Measurements from ENCODE around the gene VEPH1. TPM values are rescaled to one million over a fixed set of nuclear protein-coding genes. Genes with fewer than 3 reads are reported as not detected.

VEPH1 gene
- polyA plus RNA-seq, 1 of the 3 experiments (the other 2 are of a cell fraction) = 6.0 TPM

DNA sequence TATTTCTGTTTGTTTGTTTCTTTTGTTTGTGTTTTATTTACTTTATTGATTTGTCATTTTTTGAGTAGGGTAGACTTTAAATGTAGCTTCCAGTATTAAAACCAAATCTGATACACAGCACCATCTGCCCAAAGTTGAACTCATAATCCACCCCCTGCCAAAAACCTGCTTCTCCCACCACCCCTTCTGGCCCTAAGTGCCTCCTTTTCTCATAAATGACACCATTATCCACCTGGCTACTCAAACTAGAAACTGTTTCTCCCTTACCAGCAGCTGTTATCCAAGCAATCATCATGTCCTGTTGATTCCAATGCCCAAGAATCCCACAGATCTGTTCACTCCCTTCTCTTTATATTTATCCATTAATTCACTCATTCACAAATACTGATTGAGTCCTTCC is 88.4 kb downstream of the VEPH1 start (continued):
- TF ChIP-seq, protein P1, sequence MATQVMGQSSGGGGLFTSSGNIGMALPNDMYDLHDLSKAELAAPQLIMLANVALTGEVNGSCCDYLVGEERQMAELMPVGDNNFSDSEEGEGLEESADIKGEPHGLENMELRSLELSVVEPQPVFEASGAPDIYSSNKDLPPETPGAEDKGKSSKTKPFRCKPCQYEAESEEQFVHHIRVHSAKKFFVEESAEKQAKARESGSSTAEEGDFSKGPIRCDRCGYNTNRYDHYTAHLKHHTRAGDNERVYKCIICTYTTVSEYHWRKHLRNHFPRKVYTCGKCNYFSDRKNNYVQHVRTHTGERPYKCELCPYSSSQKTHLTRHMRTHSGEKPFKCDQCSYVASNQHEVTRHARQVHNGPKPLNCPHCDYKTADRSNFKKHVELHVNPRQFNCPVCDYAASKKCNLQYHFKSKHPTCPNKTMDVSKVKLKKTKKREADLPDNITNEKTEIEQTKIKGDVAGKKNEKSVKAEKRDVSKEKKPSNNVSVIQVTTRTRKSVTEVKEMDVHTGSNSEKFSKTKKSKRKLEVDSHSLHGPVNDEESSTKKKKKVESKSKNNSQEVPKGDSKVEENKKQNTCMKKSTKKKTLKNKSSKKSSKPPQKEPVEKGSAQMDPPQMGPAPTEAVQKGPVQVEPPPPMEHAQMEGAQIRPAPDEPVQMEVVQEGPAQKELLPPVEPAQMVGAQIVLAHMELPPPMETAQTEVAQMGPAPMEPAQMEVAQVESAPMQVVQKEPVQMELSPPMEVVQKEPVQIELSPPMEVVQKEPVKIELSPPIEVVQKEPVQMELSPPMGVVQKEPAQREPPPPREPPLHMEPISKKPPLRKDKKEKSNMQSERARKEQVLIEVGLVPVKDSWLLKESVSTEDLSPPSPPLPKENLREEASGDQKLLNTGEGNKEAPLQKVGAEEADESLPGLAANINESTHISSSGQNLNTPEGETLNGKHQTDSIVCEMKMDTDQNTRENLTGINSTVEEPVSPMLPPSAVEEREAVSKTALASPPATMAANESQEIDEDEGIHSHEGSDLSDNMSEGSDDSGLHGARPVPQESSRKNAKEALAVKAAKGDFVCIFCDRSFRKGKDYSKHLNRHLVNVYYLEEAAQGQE (IDR thresholded peaks at IDR 0.05; ENCODE audit: low read depth, low read length) = no peak
- TF ChIP-seq RAD21 (IDR thresholded peaks at IDR 0.05; ENCODE audit: low read length) = no peak
- TF ChIP-seq, protein P2, sequence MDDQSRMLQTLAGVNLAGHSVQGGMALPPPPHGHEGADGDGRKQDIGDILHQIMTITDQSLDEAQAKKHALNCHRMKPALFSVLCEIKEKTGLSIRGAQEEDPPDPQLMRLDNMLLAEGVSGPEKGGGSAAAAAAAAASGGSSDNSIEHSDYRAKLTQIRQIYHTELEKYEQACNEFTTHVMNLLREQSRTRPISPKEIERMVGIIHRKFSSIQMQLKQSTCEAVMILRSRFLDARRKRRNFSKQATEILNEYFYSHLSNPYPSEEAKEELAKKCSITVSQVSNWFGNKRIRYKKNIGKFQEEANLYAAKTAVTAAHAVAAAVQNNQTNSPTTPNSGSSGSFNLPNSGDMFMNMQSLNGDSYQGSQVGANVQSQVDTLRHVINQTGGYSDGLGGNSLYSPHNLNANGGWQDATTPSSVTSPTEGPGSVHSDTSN (IDR thresholded peaks at IDR 0.05) = no peak
- TF ChIP-seq YY1 (IDR thresholded peaks at IDR 0.05; ENCODE audit: low read depth) = no peak
- TF ChIP-seq MEF2A (IDR thresholded peaks at IDR 0.05; ENCODE audit: borderline replicate concordance, low read depth) = no peak
- no peak for TF ChIP-seq EP300 (IDR thresholded peaks at IDR 0.05; ENCODE audit: borderline replicate concordance in 1 of 2, low read depth in 1 of 2, low read length in 1 of 2)
- TF ChIP-seq SIN3A (IDR thresholded peaks at IDR 0.05; ENCODE audit: borderline replicate concordance, low read depth, low read length) = no peak
- no peak for TF ChIP-seq MXI1 (IDR thresholded peaks at IDR 0.05; ENCODE audit: low read depth, low read length)

DNA sequence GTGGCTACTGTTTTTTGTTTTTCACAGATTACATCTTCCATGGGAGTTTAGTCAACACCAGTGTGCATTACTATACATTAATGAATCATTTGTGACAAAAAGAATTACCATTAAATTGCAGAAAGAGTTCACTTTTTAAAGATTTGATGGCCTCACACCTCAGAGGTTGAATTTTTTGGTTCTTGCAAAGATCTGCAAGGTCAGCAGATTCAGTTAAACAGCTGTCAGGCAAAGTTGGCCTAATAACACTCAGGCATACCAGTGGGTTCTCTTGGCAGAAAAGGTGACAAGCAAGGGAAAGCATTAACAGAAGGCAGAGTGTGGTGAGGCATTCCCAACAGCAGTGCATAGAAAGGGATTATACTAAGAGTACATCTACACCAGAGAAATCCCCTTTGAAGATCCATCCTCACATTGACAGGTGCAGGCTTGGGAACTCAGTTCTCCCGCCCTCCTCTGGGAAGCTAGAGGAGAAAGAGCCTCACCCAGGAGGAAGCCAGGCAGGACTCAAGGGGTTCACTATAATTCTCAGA is 90.8 kb downstream of the VEPH1 start:
- Histone ChIP-seq H3K36me3 (replicated peaks in 1 of 2; ENCODE audit: control insufficient read depth in 1 of 2, insufficient read depth in 2 of 2, low read length in 1 of 2) (peaks cover 0 to 3% of the 10 kb centered on the region in 2 experiments), H3K4me2 (no peak overlapping the region), H2AFZ (ENCODE audit: low read depth) (no peak overlapping the region), H3K27me3 (ENCODE audit: insufficient read depth) (no peaks in the 10 kb centered on the region), H3K4me3 (ENCODE audit: low read depth in 2 of 2, low read length in 1 of 2) (no peak overlapping the region), H3K9me2 (no peaks in the 10 kb centered on the region), H3K9ac (no peak overlapping the region), H3K79me2 (ENCODE audit: insufficient read depth) (peaks cover 3% of the 10 kb centered on the region; the same call in 1 of the 2 replicates), H3K4me1 (ENCODE audit: control insufficient read depth in 1 of 2, insufficient read depth in 2 of 2, low read depth in 1 of 2, low read length in 1 of 2) (peaks cover 0 to under 1% of the 10 kb centered on the region in 2 experiments; a peak in 1 of 4 replicates), H4K20me1 (ENCODE audit: insufficient read depth) (no peaks in the 10 kb centered on the region), H3K27ac (ENCODE audit: low read depth in 2 of 2, low read length in 1 of 2) (no peak overlapping the region), H3F3A (replicated peaks; ENCODE audit: insufficient read depth) (no peaks in the 10 kb centered on the region), H3K9me3 (no peaks in the 10 kb centered on the region)
- ChIA-PET POLR2A (no interaction called here), CTCF (no interaction called here)
- DNase-seq = no peak
- 75% methylated on average over 1 of the region's 1 CpG for WGBS (ENCODE audit: low lambda C conversion rate)
- TF ChIP-seq GATA2 (CRISPR knock-in tag; IDR thresholded peaks at IDR 0.05) (no peak), YY1 (IDR thresholded peaks at IDR 0.05; ENCODE audit: low read depth) (no peak), NFIC (IDR thresholded peaks at IDR 0.05; ENCODE audit: borderline replicate concordance) (no peak), SMC3 (IDR thresholded peaks at IDR 0.05; ENCODE audit: low read depth, low read length) (no peak), RFX5 (IDR thresholded peaks at IDR 0.05; ENCODE audit: low read length) (no peak), SIN3A (IDR thresholded peaks at IDR 0.05; ENCODE audit: borderline replicate concordance, low read depth, low read length) (no peak), RAD21 (IDR thresholded peaks at IDR 0.05; ENCODE audit: low read length) (no peak), RCOR1 (IDR thresholded peaks at IDR 0.05; ENCODE audit: low read length) (no peak), NRF1 (IDR thresholded peaks at IDR 0.05; ENCODE audit: low read depth, low read length) (no peak), TAF1 (IDR thresholded peaks at IDR 0.05; ENCODE audit: borderline replicate concordance, low read depth, low read length) (no peak), TCF12 (IDR thresholded peaks at IDR 0.05) (no peak), MXI1 (IDR thresholded peaks at IDR 0.05; ENCODE audit: low read depth, low read length) (no peak), EP300 (IDR thresholded peaks at IDR 0.05; ENCODE audit: borderline replicate concordance in 1 of 2, low read depth in 1 of 2, low read length in 1 of 2) (no peak), FOXM1 (IDR thresholded peaks at IDR 0.05; ENCODE audit: low read depth) (no peak), JUND (IDR thresholded peaks at IDR 0.05) (no peak)
- TF ChIP-seq, protein P3, sequence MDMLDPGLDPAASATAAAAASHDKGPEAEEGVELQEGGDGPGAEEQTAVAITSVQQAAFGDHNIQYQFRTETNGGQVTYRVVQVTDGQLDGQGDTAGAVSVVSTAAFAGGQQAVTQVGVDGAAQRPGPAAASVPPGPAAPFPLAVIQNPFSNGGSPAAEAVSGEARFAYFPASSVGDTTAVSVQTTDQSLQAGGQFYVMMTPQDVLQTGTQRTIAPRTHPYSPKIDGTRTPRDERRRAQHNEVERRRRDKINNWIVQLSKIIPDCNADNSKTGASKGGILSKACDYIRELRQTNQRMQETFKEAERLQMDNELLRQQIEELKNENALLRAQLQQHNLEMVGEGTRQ (IDR thresholded peaks at IDR 0.05; ENCODE audit: borderline replicate concordance, low read depth, low read length) = no peak
- TF ChIP-seq, protein P4, sequence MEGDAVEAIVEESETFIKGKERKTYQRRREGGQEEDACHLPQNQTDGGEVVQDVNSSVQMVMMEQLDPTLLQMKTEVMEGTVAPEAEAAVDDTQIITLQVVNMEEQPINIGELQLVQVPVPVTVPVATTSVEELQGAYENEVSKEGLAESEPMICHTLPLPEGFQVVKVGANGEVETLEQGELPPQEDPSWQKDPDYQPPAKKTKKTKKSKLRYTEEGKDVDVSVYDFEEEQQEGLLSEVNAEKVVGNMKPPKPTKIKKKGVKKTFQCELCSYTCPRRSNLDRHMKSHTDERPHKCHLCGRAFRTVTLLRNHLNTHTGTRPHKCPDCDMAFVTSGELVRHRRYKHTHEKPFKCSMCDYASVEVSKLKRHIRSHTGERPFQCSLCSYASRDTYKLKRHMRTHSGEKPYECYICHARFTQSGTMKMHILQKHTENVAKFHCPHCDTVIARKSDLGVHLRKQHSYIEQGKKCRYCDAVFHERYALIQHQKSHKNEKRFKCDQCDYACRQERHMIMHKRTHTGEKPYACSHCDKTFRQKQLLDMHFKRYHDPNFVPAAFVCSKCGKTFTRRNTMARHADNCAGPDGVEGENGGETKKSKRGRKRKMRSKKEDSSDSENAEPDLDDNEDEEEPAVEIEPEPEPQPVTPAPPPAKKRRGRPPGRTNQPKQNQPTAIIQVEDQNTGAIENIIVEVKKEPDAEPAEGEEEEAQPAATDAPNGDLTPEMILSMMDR (IDR thresholded peaks at IDR 0.05) = no peak
- TF ChIP-seq, protein P5, sequence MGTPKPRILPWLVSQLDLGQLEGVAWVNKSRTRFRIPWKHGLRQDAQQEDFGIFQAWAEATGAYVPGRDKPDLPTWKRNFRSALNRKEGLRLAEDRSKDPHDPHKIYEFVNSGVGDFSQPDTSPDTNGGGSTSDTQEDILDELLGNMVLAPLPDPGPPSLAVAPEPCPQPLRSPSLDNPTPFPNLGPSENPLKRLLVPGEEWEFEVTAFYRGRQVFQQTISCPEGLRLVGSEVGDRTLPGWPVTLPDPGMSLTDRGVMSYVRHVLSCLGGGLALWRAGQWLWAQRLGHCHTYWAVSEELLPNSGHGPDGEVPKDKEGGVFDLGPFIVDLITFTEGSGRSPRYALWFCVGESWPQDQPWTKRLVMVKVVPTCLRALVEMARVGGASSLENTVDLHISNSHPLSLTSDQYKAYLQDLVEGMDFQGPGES (IDR thresholded peaks at IDR 0.05; ENCODE audit: low read depth, low read length) = no peak
- TF ChIP-seq, protein P6, sequence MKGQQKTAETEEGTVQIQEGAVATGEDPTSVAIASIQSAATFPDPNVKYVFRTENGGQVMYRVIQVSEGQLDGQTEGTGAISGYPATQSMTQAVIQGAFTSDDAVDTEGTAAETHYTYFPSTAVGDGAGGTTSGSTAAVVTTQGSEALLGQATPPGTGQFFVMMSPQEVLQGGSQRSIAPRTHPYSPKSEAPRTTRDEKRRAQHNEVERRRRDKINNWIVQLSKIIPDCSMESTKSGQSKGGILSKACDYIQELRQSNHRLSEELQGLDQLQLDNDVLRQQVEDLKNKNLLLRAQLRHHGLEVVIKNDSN (IDR thresholded peaks at IDR 0.05; ENCODE audit: borderline replicate concordance, low read depth) = no peak

Measured in SK-N-SH (cell line).